HG03378 (cell line): ENCODE results near the gene NRSN2.
"Not testable (repeated sequence)": the region's sequence is repeated elsewhere in the genome, so short reads cannot be mapped to it uniquely, and the experiment has no call there.

Experiments
- ATAC-seq: cut with Tn5 transposase; IDR thresholded peaks from one replicate; pipeline ENCODE4 v1.9.1; 2021; ENCODE audit warnings: mild to moderate bottlenecking, moderate library complexity; ENCODE audit not compliant: unreplicated experiment

The NRSN2 gene

GRCh38 chr20:393296-393695, 46.4 kb downstream of the NRSN2 start:
- ATAC-seq: not testable (repeated sequence)

GRCh38 chr20:396252-396618, 49.3 kb downstream of the NRSN2 start:
- ATAC-seq: no peak

GRCh38 chr20:396619-397431, 49.9 kb downstream of the NRSN2 start:
- ATAC-seq: no peak

GRCh38 chr20:397432-398237, 50.7 kb downstream of the NRSN2 start:
- no peak for ATAC-seq

GRCh38 chr20:399182-399707, 52.3 kb downstream of the NRSN2 start:
- no peak for ATAC-seq

GRCh38 chr20:400128-400453, 53.2 kb downstream of the NRSN2 start:
- ATAC-seq: no peak

- ATAC-seq: no peak
Observed at GRCh38 chr20:400454-401275, 53.8 kb downstream of the NRSN2 start.

GRCh38 chr20:401682-402495, 55.0 kb downstream of the NRSN2 start:
- ATAC-seq: no peak

- no peak for ATAC-seq
Observed at GRCh38 chr20:402496-402885, 55.6 kb downstream of the NRSN2 start.

GRCh38 chr20:402898-403581, 56.1 kb downstream of the NRSN2 start:
- no peak for ATAC-seq

- ATAC-seq: no peak
Observed at GRCh38 chr20:403582-403957, 56.7 kb downstream of the NRSN2 start.

- ATAC-seq: no peak
Observed at GRCh38 chr20:404088-404487, 57.2 kb downstream of the NRSN2 start.
